HepG2 (cell line): ENCODE measurements around the gene SERPINB6. TPM values are rescaled to one million over a fixed set of nuclear protein-coding genes. Genes with fewer than 3 reads are reported as not detected.

Source experiments
- ATAC-seq: fragments of 200-7000 bp; cut with Tn5 transposase; 3 replicates; pipeline ENCODE4 v1.9.1; 2020; ENCODE audit warnings: mild to moderate bottlenecking, moderate library complexity
- BruUV-seq: library from RNA; stranded (reverse); fragments of 400-500 nt; replicated peaks from 2 replicates; lab custom pipeline; 2021; lab: Mats Ljungman, UMichigan
- CTCF ChIA-PET: fragments of 300-600 bp; formaldehyde crosslinking; extraction: SDS; loops from one replicate; lab custom pipeline; 2021; ENCODE audit warnings: low total read pairs, inconsistent platforms, low intra/inter-chr PET ratio; lab: Yijun Ruan, JAX
- POLR2A ChIA-PET: fragments of 350-600 bp; sonication (Branson Sonifier 250); formaldehyde crosslinking; loops from one replicate; lab custom pipeline; 2020; ENCODE audit warnings: antibody characterized with exemption, inconsistent platforms; lab: Yijun Ruan, JAX
- DNase-seq: peaks from one replicate; pipeline ENCODE4 v3.0.0-alpha.2; 2015; ENCODE audit warnings: low spot score
- FAIRE-seq: peaks from 3 replicates; lab custom pipeline; 2011; peaks lifted over from hg19 to GRCh38; lab: Jason Lieb, UNC
- H2AFZ ChIP-seq: one replicate; pipeline ENCODE4 v1.6.1; 2011; ENCODE audit warnings: low read length, inconsistent platforms
- H3K27ac ChIP-seq: fragments of 300-600 bp; 3 replicates; pipeline ENCODE4 v1.8.0; 2011; ENCODE audit warnings: mixed run types, mild to moderate bottlenecking, mixed read lengths, low read length, inconsistent platforms; ENCODE audit not compliant: insufficient read depth; ENCODE audit errors: extremely low read length
- H3K27me3 ChIP-seq, 2 experiments: fragments of 200-600 bp in 1 of 2; 2 replicates in 1 of 2; 3 replicates in 1 of 2; pipeline versions ENCODE4 v1.6.0 to v1.8.0; 2011; ENCODE audit warnings: low read length in 2 of 2, mild to moderate bottlenecking in 2 of 2, moderate library complexity in 2 of 2, inconsistent platforms in 1 of 2; ENCODE audit not compliant: insufficient read depth in 2 of 2, control insufficient read depth in 1 of 2
- H3K36me3 ChIP-seq, 2 experiments: fragments of 200-600 bp in 1 of 2; replicated peaks in 1 of 2; 2 replicates in 1 of 2; 3 replicates in 1 of 2; pipeline versions ENCODE4 v1.5.1 to v1.8.0; 2011; ENCODE audit warnings: low read length in 2 of 2, inconsistent platforms in 1 of 2; ENCODE audit not compliant: insufficient read depth in 2 of 2, control insufficient read depth in 1 of 2
- H3K4me1 ChIP-seq: 2 replicates; pipeline ENCODE4 v1.5.1; 2012; ENCODE audit warnings: low read length, inconsistent platforms; ENCODE audit not compliant: insufficient read depth
- H3K4me2 ChIP-seq: 2 replicates; pipeline ENCODE4 v1.6.0; 2011; ENCODE audit warnings: low read depth, low read length, inconsistent platforms
- H3K4me3 ChIP-seq, 3 experiments: fragments of 200-600 bp in 1 of 3; sonication (generic), shearing (Covaris generic) in 1 of 3; replicated peaks in 1 of 3; 2 replicates each; pipeline ENCODE4 v1.5.1; 2011 to 2016; ENCODE audit warnings: low read length in 3 of 3, inconsistent platforms in 2 of 3, low read depth in 2 of 3, mild to moderate bottlenecking in 2 of 3, control low read depth in 1 of 3, mixed read lengths in 1 of 3; ENCODE audit not compliant: insufficient read depth in 1 of 3
- H3K79me2 ChIP-seq: one replicate; pipeline ENCODE4 v1.6.1; 2011; ENCODE audit warnings: low read length, inconsistent platforms; ENCODE audit not compliant: insufficient read depth
- H3K9ac ChIP-seq: 2 replicates; pipeline ENCODE4 v1.6.0; 2011; ENCODE audit warnings: mild to moderate bottlenecking, low read depth, low read length, inconsistent platforms; ENCODE audit not compliant: insufficient read depth
- H3K9me3 ChIP-seq: 2 replicates; pipeline ENCODE4 v1.5.1; 2012; ENCODE audit warnings: mild to moderate bottlenecking, low read length
- H4K20me1 ChIP-seq: 2 replicates; pipeline ENCODE4 v1.6.0; 2011; ENCODE audit warnings: inconsistent platforms, mild to moderate bottlenecking, low read length, moderate library complexity; ENCODE audit not compliant: insufficient read depth
- CBX5 ChIP-seq: sonication (generic); formaldehyde crosslinking; IDR thresholded peaks from 2 replicates; pipeline ENCODE4 v1.4.0; 2020; ENCODE audit warnings: missing genetic modification reagents, borderline replicate concordance
- HNRNPK ChIP-seq: fragments of 200-400 bp; formaldehyde crosslinking; IDR thresholded peaks from 2 replicates; pipeline ENCODE4 v1.6.1; 2018; ENCODE audit warnings: low read length, low read depth, moderate library complexity, mild to moderate bottlenecking; ENCODE audit not compliant: poor library complexity, severe bottlenecking
- KDM3A ChIP-seq: IDR thresholded peaks from 2 replicates; pipeline ENCODE4 v1.6.1; 2018; ENCODE audit warnings: low read depth, missing compliant biosample characterization
- KLF12 ChIP-seq: sonication (generic); formaldehyde crosslinking; IDR thresholded peaks from 2 replicates; pipeline ENCODE4 v1.4.0; 2020; ENCODE audit warnings: missing genetic modification reagents, borderline replicate concordance
- MTA1 ChIP-seq: sonication (generic); formaldehyde crosslinking; IDR thresholded peaks from 2 replicates; pipeline ENCODE4 v1.4.0; 2020; ENCODE audit warnings: missing genetic modification reagents, mild to moderate bottlenecking, borderline replicate concordance
- NCOR1 ChIP-seq: fragments of 200-600 bp; sonication (generic); IDR thresholded peaks from 2 replicates; pipeline ENCODE4 v1.7.0; 2017; ENCODE audit warnings: antibody characterized with exemption, low read length, borderline replicate concordance
- PITX1 ChIP-seq: sonication (generic); formaldehyde crosslinking; IDR thresholded peaks from 2 replicates; pipeline ENCODE4 v1.5.1; 2020; ENCODE audit warnings: mild to moderate bottlenecking, missing genetic modification reagents
- RAD21 ChIP-seq: fragments of 450-650 bp; formaldehyde crosslinking; IDR thresholded peaks from 2 replicates; pipeline ENCODE4 v1.5.0; 2020; ENCODE audit warnings: mild to moderate bottlenecking
- RBM39 ChIP-seq: fragments of 200-400 bp; formaldehyde crosslinking; IDR thresholded peaks from one replicate; pipeline ENCODE4 v1.6.1; 2018; ENCODE audit warnings: antibody characterized with exemption, mild to moderate bottlenecking, low read depth, low read length; ENCODE audit not compliant: poor library complexity, severe bottlenecking
- SMYD3 ChIP-seq: sonication (generic); formaldehyde crosslinking; IDR thresholded peaks from 2 replicates; pipeline ENCODE4 v1.8.1; 2023; ENCODE audit warnings: mild to moderate bottlenecking, missing genetic modification reagents
- TOE1 ChIP-seq: sonication (generic); formaldehyde crosslinking; IDR thresholded peaks from 2 replicates; pipeline ENCODE4 v1.4.0; 2020; ENCODE audit warnings: mild to moderate bottlenecking, missing genetic modification reagents
- ZBTB21 ChIP-seq: sonication (generic); formaldehyde crosslinking; IDR thresholded peaks from 2 replicates; pipeline ENCODE4 v1.4.0; 2020; ENCODE audit warnings: missing genetic modification reagents
- ZBTB38 ChIP-seq: sonication (generic); formaldehyde crosslinking; IDR thresholded peaks from 2 replicates; pipeline ENCODE4 v1.5.1; 2020; ENCODE audit warnings: mild to moderate bottlenecking, missing genetic modification reagents
- ZFX ChIP-seq: sonication (generic); formaldehyde crosslinking; IDR thresholded peaks from 2 replicates; pipeline ENCODE4 v1.4.0; 2020; ENCODE audit warnings: mild to moderate bottlenecking, low read depth, missing genetic modification reagents, moderate library complexity
- ZNF205 ChIP-seq: IDR thresholded peaks from 2 replicates; pipeline ENCODE4 v1.6.1; 2018; ENCODE audit warnings: missing biosample characterization, missing genetic modification reagents
- ZNF256 ChIP-seq: sonication (generic); formaldehyde crosslinking; conservative IDR thresholded peaks from 2 replicates; pipeline ENCODE4 v1.4.0; 2020; ENCODE audit warnings: missing genetic modification reagents
- ZNF317 ChIP-seq: sonication (generic); formaldehyde crosslinking; IDR thresholded peaks from 2 replicates; pipeline ENCODE4 v1.5.0; 2020; ENCODE audit warnings: mild to moderate bottlenecking, missing genetic modification reagents
- ZNF382 ChIP-seq: sonication (generic); formaldehyde crosslinking; IDR thresholded peaks from 2 replicates; pipeline ENCODE4 v1.5.0; 2020; ENCODE audit warnings: missing genetic modification reagents, mild to moderate bottlenecking, borderline replicate concordance
- ZNF547 ChIP-seq: sonication (generic); formaldehyde crosslinking; IDR thresholded peaks from 2 replicates; pipeline ENCODE4 v1.5.1; 2020; ENCODE audit warnings: mild to moderate bottlenecking, missing genetic modification reagents
- ZNF891 ChIP-seq: sonication (generic); formaldehyde crosslinking; IDR thresholded peaks from 2 replicates; pipeline ENCODE4 v1.5.0; 2020; ENCODE audit warnings: mild to moderate bottlenecking, missing genetic modification reagents
- WGBS: methylation state at CpG from one replicate; pipeline ENCODE4 v1.1.6; 2017; ENCODE audit warnings: low lambda C conversion rate; 5-methylcytosine and 5-hydroxymethylcytosine counted together
- in situ Hi-C: cut with HindIII; loops from 2 replicates; pipeline ENCODE4 v1.10.0; 2017; ENCODE audit warnings: low pct_unique_long_range_greater_than_20kb; ENCODE audit not compliant: extremely low pct_ligation_motif_present
- intact Hi-C: fragments of 100-400 bp; cut with micrococcal nuclease; formaldehyde crosslinking; loops from one replicate; pipeline ENCODE4 v1.10.0; 2022; ENCODE audit not compliant: unreplicated experiment
- polyA plus RNA-seq, 8 experiments: library from polyadenylated mRNA; depleted of rRNA in 3 of 8; stranded (reverse) in 7 of 8; unstranded in 1 of 8; fragments of >200 nt; fragmentation: Illumina TruSeq in 4 of 8; extraction: Trizol in 4 of 8; gene quantifications; 2 replicates each; pipeline versions ENCODE4 v1.2.1 to v1.2.3, GENCODE V29; 2011 to 2016; ENCODE audit warnings: low read depth in 4 of 8, missing spikeins in 1 of 8, mixed read lengths in 1 of 8; ENCODE audit not compliant: insufficient read depth in 1 of 8
- total RNA-seq, 5 experiments: library from RNA; depleted of rRNA; stranded (reverse); fragments of >200 nt; fragmentation: Illumina TruSeq; extraction: Trizol; gene quantifications; 2 replicates each; pipeline ENCODE4 v1.2.3, GENCODE V29; 2016; ENCODE audit warnings: low read depth in 1 of 5
- TF ChIP-seq, protein P1 (sequence below): sonication (generic); formaldehyde crosslinking; IDR thresholded peaks from 2 replicates; pipeline ENCODE4 v1.4.0; 2020; ENCODE audit warnings: mild to moderate bottlenecking, missing genetic modification reagents
- TF ChIP-seq, protein P2 (sequence below): sonication (generic); formaldehyde crosslinking; IDR thresholded peaks from 2 replicates; pipeline ENCODE4 v1.8.1; 2023; ENCODE audit warnings: mild to moderate bottlenecking, missing genetic modification reagents, borderline replicate concordance

Gene SERPINB6
- total and polyA plus RNA-seq, 2 of the 13 experiments (the other 11 are each of a cell fraction or from before 2014, with no cell fraction given), result 38.2 to 61.3 TPM

DNA sequence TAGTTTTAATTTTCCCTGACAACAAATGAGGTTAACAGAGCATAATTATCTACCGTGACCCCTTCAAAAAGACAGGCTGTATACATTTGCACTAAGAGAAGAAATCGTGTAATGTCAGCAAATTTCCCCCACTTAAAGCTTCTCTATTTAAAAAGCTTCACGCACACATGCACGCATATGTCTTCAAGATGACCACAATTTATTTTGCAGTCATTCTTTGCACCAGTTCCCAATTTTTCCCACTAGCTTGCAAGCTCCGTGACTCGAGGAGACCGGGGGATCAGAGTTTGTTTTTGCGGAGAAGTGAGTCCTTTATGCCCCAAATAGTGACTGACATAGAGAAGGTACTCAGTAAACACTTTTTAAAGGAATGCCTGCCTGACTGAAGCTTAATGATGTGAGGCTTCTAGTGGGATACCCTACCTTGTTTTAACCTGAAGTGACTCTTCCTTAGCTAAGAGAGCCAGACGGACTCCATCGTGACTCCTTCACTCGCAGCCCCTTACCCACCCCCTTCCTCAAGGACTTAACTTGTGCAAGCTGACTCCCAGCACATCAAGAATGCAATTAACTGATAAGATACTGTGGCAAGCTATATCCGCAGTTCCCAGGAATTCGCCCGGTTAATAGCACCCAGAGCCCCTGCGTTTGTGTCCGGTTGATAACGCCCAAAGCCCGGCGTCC lies 19.0 kb upstream of the SERPINB6 start:
- BruUV-seq, result TSS peak; percentile 92
- DNase-seq (no peak), ATAC-seq (no peak), FAIRE-seq (no peak)
- CTCF ChIA-PET, result interaction anchor here (4.4 kb wide), 1 partner anchor 38 kb away, joined by 60 read pairs; no protein-coding TSS in a partner anchor
- Histone ChIP-seq H3K36me3 (no peaks in the 10 kb centered on the region), H3K27ac (peak overlapping the region; percentile 96), H3K27me3 (no peaks in the 10 kb centered on the region; a peak in 1 of 5 replicates), H2AFZ (peak overlapping the region; percentile 95), H3K79me2 (no peaks in the 10 kb centered on the region), H3K4me2 (peak overlapping the region; percentile 84), H3K4me1 (peaks cover 65% of the 10 kb centered on the region), H3K9me3 (no peaks in the 10 kb centered on the region), H4K20me1 (no peaks in the 10 kb centered on the region), H3K4me3 (peak overlapping the region; percentile 72 to 81 (median 78)), H3K9ac (peak overlapping the region; percentile 94)
- intact Hi-C loops (no loop called here), in situ Hi-C loops (loop anchor here (10.0 kb wide), 1 partner anchor 264 kb away; the partner anchor contains the start of gene PSMG4)
- under 1% methylated on average over 19 of the region's 19 CpGs for WGBS
- POLR2A ChIA-PET, result interaction anchor here (0.8 to 5.0 kb wide), 26 partner anchors 9 to 1031 kb away, joined by 3 to 118 read pairs (median 6); partner anchors contain the start of genes NQO2, RIPK1, SERPINB1 and SERPINB6
- TF ChIP-seq RAD21 (CRISPR knock-in tag), result no peak
- peak; percentile 38; the same call in 1 of the 2 replicates for TF ChIP-seq KDM3A
- TF ChIP-seq ZNF382 (CRISPR knock-in tag), result no peak
- TF ChIP-seq KLF12 (CRISPR knock-in tag), result no peak
- TF ChIP-seq NCOR1, result no peak
- TF ChIP-seq ZNF256 (CRISPR knock-in tag), result no peak
- TF ChIP-seq ZNF317 (CRISPR knock-in tag), result no peak
- TF ChIP-seq, protein P1, sequence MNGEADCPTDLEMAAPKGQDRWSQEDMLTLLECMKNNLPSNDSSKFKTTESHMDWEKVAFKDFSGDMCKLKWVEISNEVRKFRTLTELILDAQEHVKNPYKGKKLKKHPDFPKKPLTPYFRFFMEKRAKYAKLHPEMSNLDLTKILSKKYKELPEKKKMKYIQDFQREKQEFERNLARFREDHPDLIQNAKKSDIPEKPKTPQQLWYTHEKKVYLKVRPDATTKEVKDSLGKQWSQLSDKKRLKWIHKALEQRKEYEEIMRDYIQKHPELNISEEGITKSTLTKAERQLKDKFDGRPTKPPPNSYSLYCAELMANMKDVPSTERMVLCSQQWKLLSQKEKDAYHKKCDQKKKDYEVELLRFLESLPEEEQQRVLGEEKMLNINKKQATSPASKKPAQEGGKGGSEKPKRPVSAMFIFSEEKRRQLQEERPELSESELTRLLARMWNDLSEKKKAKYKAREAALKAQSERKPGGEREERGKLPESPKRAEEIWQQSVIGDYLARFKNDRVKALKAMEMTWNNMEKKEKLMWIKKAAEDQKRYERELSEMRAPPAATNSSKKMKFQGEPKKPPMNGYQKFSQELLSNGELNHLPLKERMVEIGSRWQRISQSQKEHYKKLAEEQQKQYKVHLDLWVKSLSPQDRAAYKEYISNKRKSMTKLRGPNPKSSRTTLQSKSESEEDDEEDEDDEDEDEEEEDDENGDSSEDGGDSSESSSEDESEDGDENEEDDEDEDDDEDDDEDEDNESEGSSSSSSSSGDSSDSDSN (CRISPR knock-in tag), result peak; percentile 35; the same call in 1 of the 2 replicates
- no peak for TF ChIP-seq HNRNPK
- TF ChIP-seq, protein P2, sequence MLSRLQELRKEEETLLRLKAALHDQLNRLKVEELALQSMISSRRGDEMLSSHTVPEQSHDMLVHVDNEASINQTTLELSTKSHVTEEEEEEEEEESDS (CRISPR knock-in tag), result no peak
- no peak for TF ChIP-seq RBM39
- TF ChIP-seq SMYD3, result no peak
- TF ChIP-seq ZNF891, result no peak
- 0 out of 2 replicates have a peak, but pooled peaks have one; percentile 21 for TF ChIP-seq ZNF547 (CRISPR knock-in tag)
- TF ChIP-seq ZBTB21 (CRISPR knock-in tag), result no peak
- TF ChIP-seq PITX1 (CRISPR knock-in tag), result peak; percentile 35; the same call in 1 of the 2 replicates
- no peak for TF ChIP-seq MTA1 (CRISPR knock-in tag)
- TF ChIP-seq ZBTB38 (CRISPR knock-in tag), result no peak
- TF ChIP-seq ZNF205 (CRISPR knock-in tag), result peak; percentile 15; the same call in 1 of the 2 replicates
- TF ChIP-seq CBX5 (CRISPR knock-in tag), result no peak
- TF ChIP-seq ZFX (CRISPR knock-in tag), result no peak
- no peak for TF ChIP-seq TOE1 (CRISPR knock-in tag)
